Limb (tissue), 2 donors: Measurements from ENCODE around the gene MAN1B1.
"Not testable (repeated sequence)": the region's sequence is repeated elsewhere in the genome, so short reads cannot be mapped to it uniquely, and the experiment has no call there.

Experiments used
- DNase-seq, 2 donors: peaks; one replicate each; pipeline ENCODE4 v3.0.0-alpha.2; 2016; ENCODE audit errors: extremely low spot score in 2 of 2

MAN1B1 gene

GRCh38 chr9:137052998-137053943 is 33.5 kb upstream of the MAN1B1 start:
- DNase-seq: no peak

DNA sequence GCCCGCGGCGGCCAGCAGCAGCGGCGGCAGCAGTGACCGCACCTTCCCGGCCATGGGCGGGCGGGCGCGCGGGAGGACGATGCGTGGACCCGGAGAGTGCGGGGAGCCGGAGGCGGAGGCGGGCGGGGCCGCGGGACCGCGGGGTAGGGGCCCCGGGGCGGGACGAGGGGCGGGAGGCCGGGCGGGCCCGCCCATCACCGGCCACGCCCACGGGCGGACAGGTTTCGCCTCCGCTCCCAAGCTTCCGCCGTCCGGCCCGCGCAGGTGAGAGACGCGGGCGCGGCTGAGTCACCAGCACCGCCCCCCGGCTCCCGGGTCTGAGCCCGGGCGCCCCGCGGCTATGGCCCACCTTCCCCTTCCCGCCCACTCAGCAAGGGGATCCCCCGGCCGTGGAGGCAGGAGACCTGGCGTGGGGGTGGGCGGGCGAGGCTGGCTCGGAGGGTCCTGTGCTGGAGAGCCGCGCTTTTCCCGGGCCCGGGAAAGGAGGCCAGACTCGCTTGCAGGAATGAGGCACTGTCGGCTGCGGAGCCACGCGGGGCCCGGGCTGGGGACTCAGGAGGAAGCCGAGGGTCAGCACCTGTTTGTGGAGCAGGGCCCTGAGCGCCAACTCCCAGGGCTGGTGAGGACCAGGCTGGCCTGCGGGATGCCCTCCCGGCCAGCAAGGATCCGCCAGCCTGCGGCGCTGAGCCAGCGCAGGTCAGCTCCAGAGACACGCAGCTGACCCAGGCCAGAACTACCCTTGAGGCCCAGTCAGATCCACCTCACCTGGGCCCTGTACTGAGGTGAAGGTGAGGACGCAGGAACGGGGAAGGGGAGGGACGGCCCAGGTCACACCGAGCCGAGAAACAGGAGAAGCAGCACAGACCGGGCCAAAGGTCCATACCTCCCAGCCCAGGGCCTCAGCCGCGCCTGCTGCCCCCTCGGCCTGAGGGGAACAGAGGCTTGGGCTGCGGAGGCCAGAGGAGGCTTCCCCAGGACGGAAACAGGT is 32.5 kb upstream of the MAN1B1 start, which contains the start of gene ENTPD2:
Gene ENTPD2 (minus strand): TSS at position 118 of the 988 bp plus-strand sequence. CDS start 64 bp downstream, at position 54.
- DNase-seq: no peak

DNA sequence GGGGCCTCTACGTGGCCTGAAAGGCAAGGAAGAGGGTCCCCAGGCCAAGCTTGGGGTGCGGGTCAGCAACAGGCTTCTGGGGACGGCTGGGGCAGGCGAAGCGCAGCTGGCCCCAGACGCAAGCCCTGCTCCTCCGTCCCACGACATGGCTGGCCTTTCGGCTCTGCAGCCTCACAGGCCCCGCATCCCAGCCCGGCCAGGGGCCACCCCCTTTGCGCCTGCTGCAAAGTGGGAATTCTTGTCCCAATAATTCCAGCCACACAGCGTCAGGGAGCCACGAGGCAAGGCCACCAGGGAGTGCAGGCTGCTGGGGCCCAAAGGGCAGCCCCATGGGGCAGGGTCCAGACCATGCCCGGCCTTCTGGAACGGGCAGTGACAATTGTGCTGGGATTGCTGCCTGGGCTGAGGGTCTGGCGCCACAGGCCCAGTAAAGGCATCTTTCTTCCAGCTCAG is 31.8 kb upstream of the MAN1B1 start:
- no peak for DNase-seq

DNA sequence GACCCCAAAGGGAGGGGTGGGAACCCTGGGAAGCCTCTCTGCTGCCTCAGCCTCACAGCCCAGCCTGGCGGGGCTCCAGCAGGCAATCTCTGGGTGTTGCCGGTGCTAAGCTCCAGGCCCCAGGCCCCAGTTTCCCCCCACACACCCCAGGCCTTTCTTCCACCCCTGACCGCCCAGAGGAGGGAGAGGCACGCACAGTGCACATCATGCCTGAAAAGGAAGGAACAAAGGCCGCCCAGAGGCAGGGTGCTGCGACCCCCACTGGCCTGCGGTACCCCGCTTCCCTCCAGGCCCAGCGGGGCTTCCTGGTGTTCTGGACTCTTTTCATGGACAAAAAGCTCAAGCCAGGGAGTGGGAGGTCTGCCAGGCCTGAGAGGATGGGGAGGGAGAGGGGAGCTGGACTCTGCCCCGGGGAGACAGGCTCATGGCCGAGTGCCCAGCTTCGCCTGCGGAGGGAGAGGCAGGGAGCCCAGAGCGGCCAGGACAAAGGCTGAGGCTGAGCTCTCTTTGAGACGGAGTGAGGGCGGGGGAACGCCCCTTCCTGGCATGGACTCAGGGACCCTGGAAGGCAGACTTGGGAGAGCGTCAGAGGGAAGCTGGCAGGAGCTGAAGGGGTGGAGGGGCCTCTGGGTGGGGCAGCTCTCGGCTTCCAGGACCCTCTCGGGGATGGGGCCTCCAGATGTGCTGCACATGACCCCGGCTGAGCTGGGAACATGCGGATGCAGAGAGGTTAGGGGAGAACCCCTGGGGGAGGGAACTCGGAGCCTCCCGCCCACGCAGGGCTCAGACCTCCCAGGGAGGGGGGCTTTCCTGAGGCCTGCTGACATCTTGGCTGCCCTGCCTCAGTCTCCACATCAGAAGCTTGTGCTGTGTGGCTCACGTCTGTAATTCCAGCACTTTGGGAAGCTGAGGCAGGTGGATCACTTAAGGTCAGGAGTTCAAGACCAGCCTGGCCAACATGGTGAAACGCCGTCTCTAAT is 31.1 kb upstream of the MAN1B1 start:
- peak; percentile 83 to 87 for DNase-seq

DNA sequence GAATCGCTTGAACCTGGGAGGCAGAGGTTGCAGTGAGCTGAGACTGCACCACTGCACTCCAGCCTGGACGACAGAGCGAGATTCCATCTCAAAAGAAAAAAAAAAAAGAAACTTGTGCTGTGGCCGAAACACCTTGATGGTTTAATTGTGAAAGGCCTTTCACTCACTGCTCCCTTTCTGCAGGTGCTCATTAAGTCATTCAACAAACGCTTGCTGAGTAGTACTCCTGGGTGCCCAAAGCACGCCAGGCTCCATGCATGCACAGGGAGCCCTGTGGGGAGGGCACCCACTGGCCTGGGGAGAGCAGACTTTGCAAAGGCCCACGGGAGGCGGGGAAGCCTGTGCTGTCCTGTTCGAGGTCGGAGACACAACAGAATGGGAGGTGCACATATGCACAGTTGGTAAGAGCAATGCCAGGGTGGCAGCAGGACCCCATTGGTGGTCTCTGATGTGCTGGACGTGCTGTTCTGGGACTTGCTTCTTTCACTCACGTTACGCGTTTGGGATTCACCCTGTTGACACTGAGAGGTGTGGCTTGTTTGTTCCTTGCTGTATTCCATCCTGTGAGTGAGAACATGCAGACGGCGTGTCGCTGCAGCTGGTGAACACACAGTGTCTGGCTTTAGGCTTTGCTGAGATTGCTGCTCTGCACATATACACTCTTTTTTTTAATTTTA is 29.9 kb upstream of the MAN1B1 start:
- DNase-seq: no peak

DNA sequence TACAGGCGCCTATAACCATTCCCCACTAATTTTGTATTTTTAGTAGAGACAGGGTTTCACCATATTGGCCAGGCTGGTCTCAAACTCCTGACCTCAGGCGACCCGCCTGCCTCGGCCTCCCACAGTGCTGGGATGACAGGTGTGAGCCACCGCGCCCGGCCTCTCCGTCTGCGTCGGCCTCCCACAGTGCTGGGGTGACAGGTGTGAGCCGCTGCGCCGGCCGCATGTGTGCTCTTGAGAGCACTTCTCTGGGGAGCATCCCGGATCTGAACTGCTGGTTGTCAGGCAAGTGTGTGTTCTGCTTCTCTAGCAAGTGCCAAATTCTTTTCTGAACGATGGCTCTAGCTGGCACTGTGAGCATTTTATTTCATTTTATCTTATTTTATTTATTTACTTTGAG is 29.2 kb upstream of the MAN1B1 start:
- DNase-seq: no peak

DNA sequence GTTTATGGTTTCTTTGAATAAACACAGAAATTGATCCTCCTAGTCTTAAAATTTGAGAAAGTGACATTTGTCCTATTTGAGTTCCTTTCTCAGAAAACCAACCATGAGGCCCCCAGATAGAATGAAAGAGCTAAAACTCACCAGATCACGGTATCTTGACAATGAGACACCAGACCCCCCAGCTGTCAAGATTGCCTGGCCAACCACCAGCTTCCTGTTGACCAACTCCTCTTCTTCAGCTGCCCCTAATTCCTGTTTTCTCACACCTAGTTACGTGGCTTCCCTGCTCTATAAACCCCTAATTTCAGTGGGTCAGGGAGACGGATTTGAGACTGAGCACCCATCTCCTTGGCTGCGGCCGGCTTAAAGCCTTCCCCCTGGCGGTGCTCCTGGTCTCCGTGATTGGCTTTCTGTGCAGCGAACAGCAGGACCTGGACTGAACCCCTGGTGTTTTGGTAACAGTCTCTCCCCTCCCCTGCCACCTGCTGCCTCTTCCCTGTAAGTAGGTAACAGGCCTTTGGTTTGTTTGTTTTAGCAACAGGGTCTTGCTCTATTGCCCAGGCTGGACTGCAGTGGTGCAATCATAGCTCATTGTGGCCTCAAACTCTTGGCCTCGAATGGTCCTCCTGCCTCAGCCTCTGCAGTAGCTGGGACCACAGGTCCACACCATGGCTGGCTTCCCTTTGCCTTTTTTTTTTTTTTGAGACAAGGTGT is 28.1 kb upstream of the MAN1B1 start:
- no peak for DNase-seq

GRCh38 chr9:137062384-137062783 is 24.4 kb upstream of the MAN1B1 start:
- no peak for DNase-seq

DNA sequence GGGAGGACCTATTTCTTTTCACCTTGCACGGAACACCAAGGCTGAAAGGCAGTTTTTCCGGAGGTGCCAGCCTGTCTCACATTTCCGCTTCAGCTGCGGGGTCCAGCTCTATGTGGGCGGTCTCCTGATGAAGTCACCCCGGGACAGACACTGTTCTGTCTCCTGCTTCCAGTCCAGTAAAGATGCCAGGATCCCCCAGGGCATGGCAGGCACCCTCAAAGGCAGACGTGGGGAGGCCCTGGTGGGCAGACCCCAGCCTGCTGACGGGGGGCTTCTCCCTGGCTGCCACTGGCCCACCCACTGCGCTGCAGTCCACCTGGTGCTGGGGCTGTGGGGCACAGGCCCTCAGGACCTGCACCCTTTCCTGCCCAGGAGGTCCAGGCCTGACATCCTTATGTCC is 24.0 kb upstream of the MAN1B1 start:
- DNase-seq: not testable (repeated sequence)

DNA sequence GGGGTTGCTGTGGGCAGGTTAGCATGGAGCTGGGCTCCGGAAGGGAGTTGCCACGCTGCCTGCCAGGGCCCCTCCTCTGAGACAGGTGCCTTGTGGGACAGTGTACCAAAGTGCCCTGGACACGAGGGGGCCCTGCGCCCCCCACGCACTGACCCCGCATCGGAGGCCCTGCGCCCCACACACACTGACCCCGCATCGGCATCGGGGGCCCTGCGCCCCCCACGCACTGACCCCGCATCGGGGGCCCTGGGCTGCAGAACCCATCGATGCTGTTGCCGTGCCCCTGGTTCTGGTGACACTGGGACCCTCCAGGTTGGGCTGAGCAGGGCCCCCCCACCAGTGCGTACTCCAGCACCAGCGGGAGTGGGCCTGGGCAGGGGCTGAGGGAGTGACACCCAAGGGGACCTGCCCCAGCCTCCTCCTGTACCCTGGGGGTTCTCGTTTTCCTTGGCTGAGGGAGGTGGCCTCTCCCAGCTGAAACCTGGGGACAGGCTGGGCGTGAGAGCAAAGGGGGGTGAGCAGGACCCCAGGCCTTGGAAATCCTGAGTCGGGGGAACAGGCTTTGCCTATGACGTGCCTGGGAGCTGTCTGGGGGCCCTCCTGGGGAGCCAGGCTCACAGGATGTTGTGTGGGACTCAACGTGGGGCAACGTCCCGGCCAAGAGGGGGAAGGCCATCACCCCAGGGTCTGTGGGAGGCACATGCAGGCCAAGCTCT is 23.3 kb upstream of the MAN1B1 start:
- DNase-seq: no peak

DNA sequence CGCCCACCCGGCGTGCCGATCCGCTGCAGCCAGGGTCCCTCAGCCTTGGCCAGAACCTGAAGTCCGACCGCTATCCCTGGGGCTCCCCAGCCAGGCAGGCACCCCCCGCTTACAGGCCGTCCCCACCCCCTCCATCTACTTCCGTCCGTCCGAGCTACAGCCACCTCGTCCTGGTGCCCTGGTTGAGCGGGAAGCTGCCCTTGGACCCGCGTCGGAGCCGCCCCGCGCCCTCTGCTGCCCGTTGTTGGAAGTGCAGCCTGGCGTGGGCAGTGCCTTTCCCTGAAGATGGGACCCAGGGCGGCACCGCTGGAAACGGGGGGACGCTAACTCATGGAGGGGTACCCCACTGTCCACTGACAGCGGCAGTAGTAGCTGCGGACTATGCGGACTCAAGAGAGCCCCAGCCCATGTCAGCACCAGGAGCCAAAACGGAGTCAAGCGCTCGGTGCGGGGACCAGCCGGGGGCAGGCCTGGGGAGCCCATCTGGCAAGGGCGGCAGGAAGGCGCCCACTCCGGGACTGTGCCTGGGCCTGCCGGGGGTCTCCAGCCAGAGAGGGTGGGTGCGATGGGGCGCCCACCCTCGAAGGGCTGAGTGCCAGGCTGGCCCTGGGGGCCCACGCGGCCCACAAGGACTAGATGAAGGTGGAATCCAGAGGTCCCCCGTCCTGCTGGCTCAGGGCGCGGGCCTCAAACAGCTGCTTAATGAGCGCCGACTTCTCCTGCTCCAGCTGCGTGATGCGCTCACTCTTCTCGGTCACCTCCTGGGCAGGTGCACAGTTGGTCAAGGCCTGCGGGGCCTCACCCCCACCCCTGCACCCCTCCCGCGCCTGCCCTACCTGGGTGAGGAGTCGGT is 22.5 kb upstream of the MAN1B1 start:
- peak in 1 of 2 donors; percentile 82 for DNase-seq

DNA sequence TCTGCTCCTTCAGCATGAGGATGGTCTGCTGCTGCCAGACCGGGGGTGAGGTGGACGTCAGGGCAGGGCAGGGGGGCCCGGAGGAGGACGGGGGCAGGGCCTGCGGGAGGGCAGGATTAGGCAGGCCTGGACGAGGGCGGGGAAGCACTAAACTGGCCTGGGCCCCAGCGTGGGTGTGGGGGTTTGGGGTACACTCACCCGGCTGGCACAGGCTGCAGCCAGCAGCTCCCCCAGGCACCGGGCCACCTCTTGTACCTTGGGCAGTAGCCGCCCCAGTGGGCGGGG is 22.0 kb upstream of the MAN1B1 start:
- DNase-seq: no peak

DNA sequence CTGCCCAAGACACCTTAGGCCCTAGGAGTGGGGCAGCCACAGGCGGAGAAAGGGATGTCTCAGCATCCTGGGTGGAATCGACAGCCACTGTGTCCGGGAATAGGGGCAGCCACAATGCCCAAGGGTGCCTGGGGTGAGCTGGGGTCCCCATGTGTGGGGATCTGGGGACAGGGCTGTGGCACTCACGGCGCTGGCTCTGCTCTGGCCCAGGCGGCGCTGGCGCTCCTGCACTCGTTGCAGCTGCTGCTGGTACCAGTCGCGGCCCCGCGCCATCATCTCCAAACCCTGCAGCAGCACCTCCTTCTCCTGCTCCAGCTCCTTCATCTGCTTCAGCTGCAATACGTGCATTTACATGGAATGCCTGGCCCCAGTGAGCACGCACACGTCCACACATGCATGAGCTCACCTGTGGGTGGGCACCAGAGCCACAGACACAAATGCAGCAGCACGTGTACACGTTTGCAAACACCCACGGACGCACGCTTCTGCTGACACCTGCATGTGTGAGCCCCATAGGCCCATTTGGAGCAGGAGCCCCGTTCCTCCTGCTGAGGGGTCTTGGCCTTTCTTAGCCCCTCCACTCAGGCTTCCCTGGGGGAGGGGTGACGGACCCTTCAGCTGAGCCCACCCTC is 21.3 kb upstream of the MAN1B1 start:
- no peak for DNase-seq

DNA sequence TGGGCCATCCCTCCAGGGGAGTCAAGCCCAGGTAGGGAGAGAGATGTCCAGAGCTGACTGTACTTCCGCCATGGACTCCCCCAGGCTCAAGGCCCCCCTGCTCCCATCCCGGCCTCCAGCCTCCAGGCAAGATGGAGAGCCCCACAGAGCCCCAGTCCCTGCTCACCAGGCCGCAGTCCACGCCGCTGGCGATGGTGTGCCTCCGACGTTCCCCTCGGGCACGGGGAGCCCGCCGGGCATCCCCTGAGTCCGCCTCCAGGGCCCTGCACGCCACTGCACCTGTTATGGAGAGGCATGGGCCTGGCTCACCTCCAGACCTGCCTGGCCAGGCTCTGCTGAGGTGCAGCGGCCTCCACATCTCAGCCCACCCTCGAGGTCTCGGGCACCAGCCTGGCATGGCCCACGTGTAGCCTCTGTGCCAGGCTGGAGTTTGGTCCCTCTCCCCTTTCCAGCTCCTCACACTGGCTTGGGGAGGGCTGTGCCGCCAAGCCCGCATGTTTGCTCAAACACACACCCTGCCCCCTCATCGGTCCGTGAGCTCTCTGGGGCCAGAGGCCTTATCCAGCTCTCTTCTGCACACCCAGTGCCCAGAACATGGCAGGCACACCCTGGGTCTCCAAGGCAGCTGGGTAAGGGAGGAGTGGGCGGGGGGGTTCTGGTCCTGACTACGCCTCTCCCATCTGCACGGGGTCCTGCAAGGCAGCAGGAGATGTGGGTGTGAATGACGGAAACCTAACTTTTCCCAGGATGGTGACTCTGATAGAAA is 20.5 kb upstream of the MAN1B1 start:
- DNase-seq: no peak

DNA sequence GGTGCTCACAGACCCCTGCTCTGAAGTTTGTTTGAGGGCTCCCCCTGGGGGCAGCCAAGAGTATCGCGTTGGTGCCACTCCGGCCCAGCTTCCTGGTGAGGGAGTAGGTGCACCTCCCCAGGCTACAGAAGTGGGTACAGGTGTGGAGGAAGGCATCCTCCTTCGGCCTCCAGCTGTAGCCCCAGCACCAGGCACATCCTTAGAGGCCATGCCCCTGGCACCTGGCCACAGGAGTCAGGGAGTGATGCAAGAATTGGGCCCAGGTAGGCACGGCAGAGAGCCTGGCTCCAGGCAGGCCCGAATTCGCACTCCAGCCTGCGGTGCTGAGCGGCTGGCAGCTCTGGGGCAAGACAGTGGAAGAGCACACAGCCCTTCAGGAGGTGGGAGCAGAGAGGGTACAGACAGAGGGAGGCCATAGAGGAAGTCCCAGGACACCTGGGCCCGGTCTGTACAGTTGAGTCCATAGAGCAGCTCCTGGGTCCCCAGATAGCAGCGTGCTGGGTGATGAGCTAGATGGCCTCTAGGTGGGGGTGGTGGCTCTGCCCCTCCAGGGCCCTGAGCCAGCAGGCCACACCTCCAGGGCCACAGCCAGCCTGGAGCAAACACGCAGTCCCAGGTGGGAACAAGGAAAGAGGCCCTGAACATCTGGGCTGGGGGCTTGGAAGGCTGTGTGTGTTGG is 18.8 kb upstream of the MAN1B1 start:
- peak in 1 of 2 donors; percentile 80 for DNase-seq
